ENCODE results near the gene HYCC1.

- TF ChIP-seq CTCF (IDR thresholded peaks at IDR 0.05): peak; percentile 64
- TF ChIP-seq ATF3 (CRISPR knock-in tag; conservative IDR thresholded peaks at IDR 0.05): no peak
- no peak for TF ChIP-seq NFE2L1 (CRISPR knock-in tag; IDR thresholded peaks at IDR 0.05)
- no peak for TF ChIP-seq FOXJ3 (CRISPR knock-in tag; IDR thresholded peaks at IDR 0.05; ENCODE audit: borderline replicate concordance)
- TF ChIP-seq CREB1 (CRISPR knock-in tag; IDR thresholded peaks at IDR 0.05): no peak
Measured at GRCh38 chr7:23055582-23056178, 41.8 kb upstream of the HYCC1 start.

Measured in WTC11 (cell line).